IMR-90 (cell line): Measurements from ENCODE around the gene VPS26C. TPM values are rescaled to one million over a fixed set of nuclear protein-coding genes. Genes with fewer than 3 reads are reported as not detected.

Experiments used
- ATAC-seq: fragments of 200-7000 bp; cut with Tn5 transposase; 2 replicates; pipeline ENCODE4 v1.9.1; 2020; ENCODE audit warnings: low read depth, mild to moderate bottlenecking, moderate library complexity
- BruUV-seq: library from RNA; stranded (reverse); fragments of 400-500 nt; replicated peaks from 2 replicates; lab custom pipeline; 2021; lab: Mats Ljungman, UMichigan
- CTCF ChIA-PET: fragments of 300-600 bp; formaldehyde crosslinking; extraction: SDS; loops from one replicate; lab custom pipeline; 2021; ENCODE audit warnings: antibody characterized with exemption; lab: Yijun Ruan, JAX
- POLR2A ChIA-PET: fragments of 300-600 bp; sonication (Branson Sonifier 250); formaldehyde crosslinking; loops from one replicate; lab custom pipeline; 2022; ENCODE audit warnings: antibody characterized with exemption; ENCODE audit not compliant: unreplicated experiment; lab: Charles Lee
- DNase-seq: peaks from one replicate; pipeline ENCODE4 v3.0.0; 2013
- H2AFZ ChIP-seq: replicated peaks from 2 replicates; pipeline ENCODE3; 2013; ENCODE audit warnings: low read length, mild to moderate bottlenecking; ENCODE audit not compliant: poor library complexity
- H2AK5ac ChIP-seq: 2 replicates; pipeline ENCODE4 v1.6.1; 2013; ENCODE audit warnings: low read depth, low read length, inconsistent platforms
- H2AK9ac ChIP-seq: replicated peaks from 2 replicates; pipeline ENCODE3; 2013; ENCODE audit warnings: mild to moderate bottlenecking, low read depth, low read length, moderate library complexity; ENCODE audit not compliant: poor library complexity
- H2BK120ac ChIP-seq: 2 replicates; pipeline ENCODE4 v1.6.1; 2013; ENCODE audit warnings: low read depth, low read length, inconsistent platforms
- H2BK15ac ChIP-seq: 3 replicates; pipeline ENCODE4 v1.6.1; 2013; ENCODE audit warnings: low read depth, low read length, inconsistent platforms
- H2BK20ac ChIP-seq: 2 replicates; pipeline ENCODE4 v1.6.1; 2013; ENCODE audit warnings: low read depth, mild to moderate bottlenecking, inconsistent platforms, low read length, moderate library complexity
- H2BK5ac ChIP-seq: 2 replicates; pipeline ENCODE4 v1.6.1; 2013; ENCODE audit warnings: mild to moderate bottlenecking, low read depth, low read length, inconsistent platforms; ENCODE audit not compliant: poor library complexity, severe bottlenecking
- H3K14ac ChIP-seq: replicated peaks from 2 replicates; pipeline ENCODE4 v1.6.1; 2013; ENCODE audit warnings: low read depth, low read length, inconsistent platforms
- H3K18ac ChIP-seq: 2 replicates; pipeline ENCODE4 v1.6.1; 2013; ENCODE audit warnings: low read depth, low read length, control low read depth
- H3K23ac ChIP-seq: 2 replicates; pipeline ENCODE4 v1.6.1; 2013; ENCODE audit warnings: low read depth, low read length, inconsistent platforms
- H3K27ac ChIP-seq: 2 replicates; pipeline ENCODE4 v1.5.1; 2013; ENCODE audit warnings: mild to moderate bottlenecking, control low read depth, low read length; ENCODE audit not compliant: insufficient read depth
- H3K27me3 ChIP-seq: 2 replicates; pipeline ENCODE4 v1.6.1; 2013; ENCODE audit warnings: low read length; ENCODE audit not compliant: control insufficient read depth, insufficient read depth
- H3K36me3 ChIP-seq: 2 replicates; pipeline ENCODE4 v1.6.1; 2013; ENCODE audit warnings: low read length, mixed read lengths; ENCODE audit not compliant: control insufficient read depth, insufficient read depth
- H3K4ac ChIP-seq: 2 replicates; pipeline ENCODE4 v1.6.1; 2013; ENCODE audit warnings: low read depth, low read length, inconsistent platforms
- H3K4me1 ChIP-seq: 2 replicates; pipeline ENCODE4 v1.6.1; 2013; ENCODE audit warnings: low read length, mixed read lengths; ENCODE audit not compliant: control insufficient read depth, insufficient read depth
- H3K4me2 ChIP-seq: 2 replicates; pipeline ENCODE4 v1.6.1; 2013; ENCODE audit warnings: low read depth, mild to moderate bottlenecking, control low read depth, low read length, moderate library complexity
- H3K4me3 ChIP-seq: 2 replicates; pipeline ENCODE4 v1.5.1; 2013; ENCODE audit warnings: low read depth, mild to moderate bottlenecking, control low read depth, low read length, moderate library complexity; ENCODE audit not compliant: insufficient read depth
- H3K56ac ChIP-seq: 2 replicates; pipeline ENCODE4 v1.6.1; 2013; ENCODE audit warnings: low read length, inconsistent platforms; ENCODE audit not compliant: insufficient read depth; ENCODE audit errors: extremely low read depth
- H3K79me1 ChIP-seq, 2 experiments: 2 replicates each; pipeline ENCODE4 v1.6.1; 2013; ENCODE audit warnings: low read length in 2 of 2, inconsistent platforms in 1 of 2, low read depth in 1 of 2
- H3K9ac ChIP-seq: 2 replicates; pipeline ENCODE4 v1.6.1; 2013; ENCODE audit warnings: low read depth, low read length, control low read depth
- H3K9me1 ChIP-seq: 2 replicates; pipeline ENCODE4 v1.6.1; 2013; ENCODE audit warnings: low read length, inconsistent platforms; ENCODE audit not compliant: insufficient read depth
- H3K9me3 ChIP-seq: 2 replicates; pipeline ENCODE4 v1.6.1; 2013; ENCODE audit warnings: low read length; ENCODE audit not compliant: control insufficient read depth, insufficient read depth
- H4K20me1 ChIP-seq: 2 replicates; pipeline ENCODE4 v1.6.1; 2013; ENCODE audit warnings: low read length, inconsistent platforms; ENCODE audit not compliant: insufficient read depth
- H4K5ac ChIP-seq: 2 replicates; pipeline ENCODE4 v1.6.1; 2013; ENCODE audit warnings: mild to moderate bottlenecking, low read depth, low read length, control low read depth
- H4K8ac ChIP-seq, 2 experiments: 2 replicates each; pipeline ENCODE4 v1.6.1; 2013; ENCODE audit warnings: low read depth in 2 of 2, low read length in 2 of 2, control low read depth in 1 of 2, inconsistent platforms in 1 of 2
- H4K91ac ChIP-seq: 2 replicates; pipeline ENCODE4 v1.6.1; 2013; ENCODE audit warnings: low read depth, low read length, inconsistent platforms; ENCODE audit not compliant: insufficient read depth
- FOS ChIP-seq: fragments of 150-350 bp; IDR thresholded peaks from 2 replicates; pipeline ENCODE4 v1.6.1; 2016; ENCODE audit warnings: low read depth, low read length
- MXI1 ChIP-seq: IDR thresholded peaks from 2 replicates; pipeline ENCODE4 v1.6.1; 2012; ENCODE audit warnings: low read depth, mild to moderate bottlenecking, low read length, moderate library complexity, borderline replicate concordance
- POLR2A ChIP-seq: IDR thresholded peaks from 2 replicates; pipeline ENCODE4 v1.6.1; 2012; ENCODE audit warnings: mild to moderate bottlenecking, low read depth, low read length
- RCOR1 ChIP-seq: IDR thresholded peaks from 2 replicates; pipeline ENCODE4 v1.6.1; 2012; ENCODE audit warnings: mild to moderate bottlenecking, low read length, improper control_type of control experiment; ENCODE audit not compliant: insufficient replicate concordance
- RFX5 ChIP-seq: IDR thresholded peaks from 2 replicates; pipeline ENCODE4 v1.8.0; 2012; ENCODE audit warnings: low read depth, mild to moderate bottlenecking, low read length, moderate library complexity
- SMC3 ChIP-seq: fragments of 150-350 bp; IDR thresholded peaks from 2 replicates; pipeline ENCODE4 v1.6.1; 2016; ENCODE audit warnings: low read depth, mild to moderate bottlenecking, antibody characterized with exemption, low read length, moderate library complexity
- WGBS, 2 experiments: methylation state at CpG; one replicate each; pipeline versions ENCODE4 v1.1.5 to v1.1.7; 2013; ENCODE audit warnings: missing lambda C conversion rate in 2 of 2; ENCODE audit not compliant: insufficient read length in 1 of 2; ENCODE audit errors: extremely low coverage in 2 of 2; 5-methylcytosine and 5-hydroxymethylcytosine counted together
- dilution Hi-C: fragments of 300-500 bp; cut with HindIII; formaldehyde crosslinking; loops from one replicate; pipeline ENCODE4 v1.14.3; 2018; ENCODE audit warnings: low sequenced_read_pairs; ENCODE audit not compliant: unreplicated experiment
- in situ Hi-C: fragments of 300-500 bp; cut with MboI; formaldehyde crosslinking; loops from 3 replicates; pipeline ENCODE4 v1.14.3; 2019; ENCODE audit warnings: low sequenced_read_pairs, inconsistent platforms, mixed read lengths
- intact Hi-C: fragments of 100-400 bp; cut with micrococcal nuclease; formaldehyde crosslinking; loops from 2 replicates; pipeline ENCODE4 v1.10.0; 2022
- polyA plus RNA-seq, 3 experiments: library from polyadenylated mRNA; depleted of rRNA; stranded (reverse); fragments of >200 nt; gene quantifications; 2 replicates each; pipeline ENCODE4 v1.2.3, GENCODE V29; 2012; ENCODE audit warnings: low replicate concordance in 1 of 3
- total RNA-seq: library from RNA; depleted of rRNA; stranded (reverse); fragments of >200 nt; gene quantifications from 2 replicates; pipeline ENCODE4 v1.2.3, GENCODE V29; 2012
- TF ChIP-seq, protein P1 (sequence below): conservative IDR thresholded peaks from 2 replicates; pipeline ENCODE4 v1.5.1; 2012; ENCODE audit warnings: mild to moderate bottlenecking, low read depth, low read length, improper control_type of control experiment
- TF ChIP-seq, protein P2 (sequence below): fragments of 150-350 bp; IDR thresholded peaks from 2 replicates; pipeline ENCODE4 v1.6.1; 2017; ENCODE audit warnings: mild to moderate bottlenecking, antibody characterized with exemption, low read length, low read depth

Gene VPS26C
- total and polyA plus RNA-seq, 2 of the 4 experiments (the other 2 are of a cell fraction): 30.0 to 36.6 TPM

- CTCF ChIA-PET: no interaction called here
Observed at GRCh38 chr21:37200641-37201480, 66.3 kb downstream of the VPS26C start.

More at GRCh38 chr21:37200641-37201480, 66.3 kb downstream of the VPS26C start:
- Histone ChIP-seq H2AK5ac (no peak overlapping the region), H4K8ac (no peak overlapping the region), H3K9me3 (no peaks in the 10 kb centered on the region), H3K36me3 (peaks cover 38% of the 10 kb centered on the region), H4K5ac (no peak overlapping the region), H3K14ac (no peak overlapping the region), H3K79me1 (peaks cover 12 to 33% of the 10 kb centered on the region in 2 experiments; a peak in 2 of 4 replicates), H4K20me1 (peaks cover 9% of the 10 kb centered on the region; the same call in 1 of the 2 replicates), H2AFZ (no peak overlapping the region), H3K4me1 (peaks cover 5% of the 10 kb centered on the region), H2BK120ac (no peak overlapping the region), H3K4me2 (no peak overlapping the region), H3K56ac (no peak overlapping the region), H2BK5ac (no peak overlapping the region), H3K27ac (no peak overlapping the region), H3K4ac (no peak overlapping the region), H3K9me1 (peaks cover 23% of the 10 kb centered on the region), H4K91ac (no peak overlapping the region), H2AK9ac (no peak overlapping the region), H3K9ac (no peak overlapping the region), H3K18ac (no peak overlapping the region), H2BK20ac (no peak overlapping the region), H3K27me3 (no peaks in the 10 kb centered on the region), H3K4me3 (no peak overlapping the region), H3K23ac (no peak overlapping the region), H2BK15ac (no peak overlapping the region)
- BruUV-seq: no TSS peak
- WGBS, 2 experiments: 97% methylated on average over 10 of the region's 16 CpGs; no CpG with 5 or more reads in 1 of the 2 experiments
- POLR2A ChIA-PET: interaction anchor here (0.5 kb wide), 1 partner anchor 9 kb away, joined by 5 read pairs; no protein-coding TSS in a partner anchor
- no peak for TF ChIP-seq RCOR1
- no peak for TF ChIP-seq MXI1
- TF ChIP-seq RFX5: no peak
- TF ChIP-seq, protein P1, sequence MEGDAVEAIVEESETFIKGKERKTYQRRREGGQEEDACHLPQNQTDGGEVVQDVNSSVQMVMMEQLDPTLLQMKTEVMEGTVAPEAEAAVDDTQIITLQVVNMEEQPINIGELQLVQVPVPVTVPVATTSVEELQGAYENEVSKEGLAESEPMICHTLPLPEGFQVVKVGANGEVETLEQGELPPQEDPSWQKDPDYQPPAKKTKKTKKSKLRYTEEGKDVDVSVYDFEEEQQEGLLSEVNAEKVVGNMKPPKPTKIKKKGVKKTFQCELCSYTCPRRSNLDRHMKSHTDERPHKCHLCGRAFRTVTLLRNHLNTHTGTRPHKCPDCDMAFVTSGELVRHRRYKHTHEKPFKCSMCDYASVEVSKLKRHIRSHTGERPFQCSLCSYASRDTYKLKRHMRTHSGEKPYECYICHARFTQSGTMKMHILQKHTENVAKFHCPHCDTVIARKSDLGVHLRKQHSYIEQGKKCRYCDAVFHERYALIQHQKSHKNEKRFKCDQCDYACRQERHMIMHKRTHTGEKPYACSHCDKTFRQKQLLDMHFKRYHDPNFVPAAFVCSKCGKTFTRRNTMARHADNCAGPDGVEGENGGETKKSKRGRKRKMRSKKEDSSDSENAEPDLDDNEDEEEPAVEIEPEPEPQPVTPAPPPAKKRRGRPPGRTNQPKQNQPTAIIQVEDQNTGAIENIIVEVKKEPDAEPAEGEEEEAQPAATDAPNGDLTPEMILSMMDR: no peak
- TF ChIP-seq, protein P2, sequence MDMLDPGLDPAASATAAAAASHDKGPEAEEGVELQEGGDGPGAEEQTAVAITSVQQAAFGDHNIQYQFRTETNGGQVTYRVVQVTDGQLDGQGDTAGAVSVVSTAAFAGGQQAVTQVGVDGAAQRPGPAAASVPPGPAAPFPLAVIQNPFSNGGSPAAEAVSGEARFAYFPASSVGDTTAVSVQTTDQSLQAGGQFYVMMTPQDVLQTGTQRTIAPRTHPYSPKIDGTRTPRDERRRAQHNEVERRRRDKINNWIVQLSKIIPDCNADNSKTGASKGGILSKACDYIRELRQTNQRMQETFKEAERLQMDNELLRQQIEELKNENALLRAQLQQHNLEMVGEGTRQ: no peak
- TF ChIP-seq POLR2A: no peak
- TF ChIP-seq SMC3: no peak
- TF ChIP-seq FOS: no peak
- dilution Hi-C loops: no loop called here
- no peak for DNase-seq
- in situ Hi-C loops: no loop called here
- ATAC-seq: no peak
- intact Hi-C loops: no loop called here
